ENCODE results near the gene SH3YL1. TPM values are rescaled to one million over a fixed set of nuclear protein-coding genes. Genes with fewer than 3 reads are reported as not detected.

The SH3YL1 gene
- total and polyA plus RNA-seq, 4 donors: 6.4 to 19.2 (median 13.9) TPM

DNA sequence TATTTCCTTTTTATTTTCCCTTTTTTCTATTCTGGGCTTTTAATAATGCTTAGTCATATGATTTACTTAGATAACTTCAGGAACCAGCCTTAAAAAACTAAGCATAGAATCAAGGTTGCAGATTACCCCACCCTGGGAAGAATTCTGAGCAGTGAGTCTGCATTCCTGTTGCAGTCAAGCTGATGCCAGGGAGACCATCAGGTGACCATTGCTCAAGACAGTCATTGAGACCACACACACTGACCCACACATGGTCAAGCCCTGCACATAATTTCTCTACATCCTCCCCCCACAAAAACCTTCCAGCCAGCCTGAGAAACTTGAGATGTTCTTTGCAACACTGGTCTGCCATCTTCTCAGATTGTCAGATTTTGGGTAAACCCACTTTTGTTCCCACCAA, 83.9 kb downstream of the SH3YL1 start:
- no peak for DNase-seq (ENCODE audit: low spot score)
- TF ChIP-seq FOXA1 (IDR thresholded peaks at IDR 0.05) (no peak), GABPA (IDR thresholded peaks at IDR 0.05 in 1 of 2, conservative IDR thresholded peaks at IDR 0.05 in 1 of 2) (no peak)
- TF ChIP-seq, protein P1, sequence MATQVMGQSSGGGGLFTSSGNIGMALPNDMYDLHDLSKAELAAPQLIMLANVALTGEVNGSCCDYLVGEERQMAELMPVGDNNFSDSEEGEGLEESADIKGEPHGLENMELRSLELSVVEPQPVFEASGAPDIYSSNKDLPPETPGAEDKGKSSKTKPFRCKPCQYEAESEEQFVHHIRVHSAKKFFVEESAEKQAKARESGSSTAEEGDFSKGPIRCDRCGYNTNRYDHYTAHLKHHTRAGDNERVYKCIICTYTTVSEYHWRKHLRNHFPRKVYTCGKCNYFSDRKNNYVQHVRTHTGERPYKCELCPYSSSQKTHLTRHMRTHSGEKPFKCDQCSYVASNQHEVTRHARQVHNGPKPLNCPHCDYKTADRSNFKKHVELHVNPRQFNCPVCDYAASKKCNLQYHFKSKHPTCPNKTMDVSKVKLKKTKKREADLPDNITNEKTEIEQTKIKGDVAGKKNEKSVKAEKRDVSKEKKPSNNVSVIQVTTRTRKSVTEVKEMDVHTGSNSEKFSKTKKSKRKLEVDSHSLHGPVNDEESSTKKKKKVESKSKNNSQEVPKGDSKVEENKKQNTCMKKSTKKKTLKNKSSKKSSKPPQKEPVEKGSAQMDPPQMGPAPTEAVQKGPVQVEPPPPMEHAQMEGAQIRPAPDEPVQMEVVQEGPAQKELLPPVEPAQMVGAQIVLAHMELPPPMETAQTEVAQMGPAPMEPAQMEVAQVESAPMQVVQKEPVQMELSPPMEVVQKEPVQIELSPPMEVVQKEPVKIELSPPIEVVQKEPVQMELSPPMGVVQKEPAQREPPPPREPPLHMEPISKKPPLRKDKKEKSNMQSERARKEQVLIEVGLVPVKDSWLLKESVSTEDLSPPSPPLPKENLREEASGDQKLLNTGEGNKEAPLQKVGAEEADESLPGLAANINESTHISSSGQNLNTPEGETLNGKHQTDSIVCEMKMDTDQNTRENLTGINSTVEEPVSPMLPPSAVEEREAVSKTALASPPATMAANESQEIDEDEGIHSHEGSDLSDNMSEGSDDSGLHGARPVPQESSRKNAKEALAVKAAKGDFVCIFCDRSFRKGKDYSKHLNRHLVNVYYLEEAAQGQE (IDR thresholded peaks at IDR 0.05): no peak
- H3K27me3 ChIP-seq (ENCODE audit: control insufficient read depth in 4 of 4, insufficient read depth in 4 of 4, low read length in 3 of 4): peaks cover 0 to 3% (median 1%) of the 10 kb centered on the region in 4 donors
- H3K4me3 ChIP-seq (ENCODE audit: low read depth in 1 of 3, low read length in 3 of 3): no peak overlapping the region
- H3K27ac ChIP-seq (ENCODE audit: low read depth in 1 of 2, low read length in 2 of 2): no peak overlapping the region
- H3K36me3 ChIP-seq (ENCODE audit: control insufficient read depth in 4 of 4, insufficient read depth in 3 of 4, low read depth in 1 of 4, low read length in 3 of 4): no peaks in the 10 kb centered on the region
- H3K4me1 ChIP-seq (ENCODE audit: control insufficient read depth in 4 of 4, insufficient read depth in 4 of 4, low read length in 3 of 4): no peaks in the 10 kb centered on the region
- no peak overlapping the region for H3K9ac ChIP-seq (ENCODE audit: low read depth in 1 of 2, low read length in 2 of 2)
- no peaks in the 10 kb centered on the region for H3K9me3 ChIP-seq (ENCODE audit: control insufficient read depth in 4 of 4, low read length in 3 of 4)

DNA sequence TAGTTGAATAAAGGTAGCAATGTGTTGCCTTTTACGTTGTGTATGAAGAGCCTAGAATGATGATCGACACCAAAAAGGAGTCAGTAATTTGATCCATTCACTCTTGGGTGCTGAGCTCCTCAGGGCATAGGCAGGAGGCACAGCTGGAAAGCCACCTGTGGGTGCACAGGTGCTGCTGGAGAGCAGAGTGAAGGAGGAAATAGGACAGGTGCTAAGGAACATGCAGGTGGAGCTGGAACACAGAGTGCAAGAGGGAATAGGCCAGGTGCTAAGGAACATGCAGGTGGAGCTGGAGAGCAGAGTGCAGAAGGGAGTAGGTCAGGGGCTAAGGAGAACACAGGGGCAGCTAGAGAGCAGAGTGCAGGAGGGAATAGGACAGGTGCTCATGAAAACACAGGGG, 86.1 kb downstream of the SH3YL1 start:
- Histone ChIP-seq H3K36me3 (ENCODE audit: control insufficient read depth in 4 of 4, insufficient read depth in 3 of 4, low read depth in 1 of 4, low read length in 3 of 4) (no peaks in the 10 kb centered on the region), H3K27ac (ENCODE audit: low read depth in 1 of 2, low read length in 2 of 2) (no peak overlapping the region), H3K4me3 (ENCODE audit: low read depth in 1 of 3, low read length in 3 of 3) (no peak overlapping the region), H3K9me3 (ENCODE audit: control insufficient read depth in 4 of 4, low read length in 3 of 4) (no peaks in the 10 kb centered on the region), H3K27me3 (ENCODE audit: control insufficient read depth in 4 of 4, insufficient read depth in 4 of 4, low read length in 3 of 4) (peaks cover 0 to 7% (median 1%) of the 10 kb centered on the region in 4 donors), H3K4me1 (ENCODE audit: control insufficient read depth in 4 of 4, insufficient read depth in 4 of 4, low read length in 3 of 4) (no peaks in the 10 kb centered on the region), H3K9ac (ENCODE audit: low read depth in 1 of 2, low read length in 2 of 2) (no peak overlapping the region)
- TF ChIP-seq RAD21 (IDR thresholded peaks at IDR 0.05): no peak
- no peak for TF ChIP-seq EGR1 (IDR thresholded peaks at IDR 0.05; ENCODE audit: low read depth in 2 of 2)
- TF ChIP-seq TAF1 (conservative IDR thresholded peaks at IDR 0.05): no peak
- TF ChIP-seq, protein P2, sequence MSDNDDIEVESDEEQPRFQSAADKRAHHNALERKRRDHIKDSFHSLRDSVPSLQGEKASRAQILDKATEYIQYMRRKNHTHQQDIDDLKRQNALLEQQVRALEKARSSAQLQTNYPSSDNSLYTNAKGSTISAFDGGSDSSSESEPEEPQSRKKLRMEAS (IDR thresholded peaks at IDR 0.05): no peak
- TF ChIP-seq RXRA (IDR thresholded peaks at IDR 0.05): no peak
- no peak for TF ChIP-seq FOXA2 (IDR thresholded peaks at IDR 0.05)
- TF ChIP-seq, protein P1 (IDR thresholded peaks at IDR 0.05): no peak
- no peak for TF ChIP-seq SP1 (IDR thresholded peaks at IDR 0.05)
- TF ChIP-seq, protein P3, sequence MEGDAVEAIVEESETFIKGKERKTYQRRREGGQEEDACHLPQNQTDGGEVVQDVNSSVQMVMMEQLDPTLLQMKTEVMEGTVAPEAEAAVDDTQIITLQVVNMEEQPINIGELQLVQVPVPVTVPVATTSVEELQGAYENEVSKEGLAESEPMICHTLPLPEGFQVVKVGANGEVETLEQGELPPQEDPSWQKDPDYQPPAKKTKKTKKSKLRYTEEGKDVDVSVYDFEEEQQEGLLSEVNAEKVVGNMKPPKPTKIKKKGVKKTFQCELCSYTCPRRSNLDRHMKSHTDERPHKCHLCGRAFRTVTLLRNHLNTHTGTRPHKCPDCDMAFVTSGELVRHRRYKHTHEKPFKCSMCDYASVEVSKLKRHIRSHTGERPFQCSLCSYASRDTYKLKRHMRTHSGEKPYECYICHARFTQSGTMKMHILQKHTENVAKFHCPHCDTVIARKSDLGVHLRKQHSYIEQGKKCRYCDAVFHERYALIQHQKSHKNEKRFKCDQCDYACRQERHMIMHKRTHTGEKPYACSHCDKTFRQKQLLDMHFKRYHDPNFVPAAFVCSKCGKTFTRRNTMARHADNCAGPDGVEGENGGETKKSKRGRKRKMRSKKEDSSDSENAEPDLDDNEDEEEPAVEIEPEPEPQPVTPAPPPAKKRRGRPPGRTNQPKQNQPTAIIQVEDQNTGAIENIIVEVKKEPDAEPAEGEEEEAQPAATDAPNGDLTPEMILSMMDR (IDR thresholded peaks at IDR 0.05; ENCODE audit: low read depth, low read length, missing input control): no peak
- no peak for TF ChIP-seq HNF4G (IDR thresholded peaks at IDR 0.05)
- no peak for TF ChIP-seq YY1 (IDR thresholded peaks at IDR 0.05)
- TF ChIP-seq, protein P4, sequence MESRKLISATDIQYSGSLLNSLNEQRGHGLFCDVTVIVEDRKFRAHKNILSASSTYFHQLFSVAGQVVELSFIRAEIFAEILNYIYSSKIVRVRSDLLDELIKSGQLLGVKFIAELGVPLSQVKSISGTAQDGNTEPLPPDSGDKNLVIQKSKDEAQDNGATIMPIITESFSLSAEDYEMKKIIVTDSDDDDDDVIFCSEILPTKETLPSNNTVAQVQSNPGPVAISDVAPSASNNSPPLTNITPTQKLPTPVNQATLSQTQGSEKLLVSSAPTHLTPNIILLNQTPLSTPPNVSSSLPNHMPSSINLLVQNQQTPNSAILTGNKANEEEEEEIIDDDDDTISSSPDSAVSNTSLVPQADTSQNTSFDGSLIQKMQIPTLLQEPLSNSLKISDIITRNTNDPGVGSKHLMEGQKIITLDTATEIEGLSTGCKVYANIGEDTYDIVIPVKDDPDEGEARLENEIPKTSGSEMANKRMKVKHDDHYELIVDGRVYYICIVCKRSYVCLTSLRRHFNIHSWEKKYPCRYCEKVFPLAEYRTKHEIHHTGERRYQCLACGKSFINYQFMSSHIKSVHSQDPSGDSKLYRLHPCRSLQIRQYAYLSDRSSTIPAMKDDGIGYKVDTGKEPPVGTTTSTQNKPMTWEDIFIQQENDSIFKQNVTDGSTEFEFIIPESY (IDR thresholded peaks at IDR 0.05): no peak
- no peak for TF ChIP-seq JUND (IDR thresholded peaks at IDR 0.05)
- TF ChIP-seq, protein P5, sequence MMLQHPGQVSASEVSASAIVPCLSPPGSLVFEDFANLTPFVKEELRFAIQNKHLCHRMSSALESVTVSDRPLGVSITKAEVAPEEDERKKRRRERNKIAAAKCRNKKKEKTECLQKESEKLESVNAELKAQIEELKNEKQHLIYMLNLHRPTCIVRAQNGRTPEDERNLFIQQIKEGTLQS (IDR thresholded peaks at IDR 0.05): no peak
- no peak for TF ChIP-seq NR2F2 (IDR thresholded peaks at IDR 0.05)
- TF ChIP-seq HNF4A (conservative IDR thresholded peaks at IDR 0.05): no peak
- no peak for DNase-seq (ENCODE audit: low spot score)
- WGBS: 91% methylated on average over 2 of the region's 2 CpGs

All from liver (tissue), 9 donors.